Esophagus muscularis mucosa (tissue), 3 donors: ENCODE results near the gene CIITA.

Source experiments
- CTCF ChIP-seq, 3 experiments: fragments of 200-600 bp in 2 of 3; fragments of 450-650 bp in 1 of 3; sonication (generic) in 2 of 3; IDR thresholded peaks; one replicate each; pipeline ENCODE4 v1.5.1; 2017 to 2019; ENCODE audit warnings: antibody characterized with exemption in 3 of 3, mild to moderate bottlenecking in 2 of 3, moderate library complexity in 1 of 3
- POLR2AphosphoS5 ChIP-seq, 2 donors: sonication (generic); formaldehyde crosslinking; IDR thresholded peaks; one replicate each; pipeline ENCODE4 v1.6.1; 2017; ENCODE audit warnings: antibody characterized with exemption in 2 of 2

- no peak for TF ChIP-seq CTCF (IDR thresholded peaks at IDR 0.05)
- no peak for TF ChIP-seq POLR2AphosphoS5 (IDR thresholded peaks at IDR 0.05)
Observed at GRCh38 chr16:10911267-10911666, 34.3 kb downstream of the CIITA start.
